Rectal smooth muscle tissue (tissue), 1 donor: Measurements from ENCODE around the gene LRRC57.
"Not testable (repeated sequence)": the region's sequence is repeated elsewhere in the genome, so short reads cannot be mapped to it uniquely, and the experiment has no call there.

Experiments
- H3K27ac ChIP-seq: one replicate; pipeline ENCODE4 v1.7.0; 2013; ENCODE audit warnings: low read depth, low read length, inconsistent platforms
- H3K27me3 ChIP-seq: one replicate; pipeline ENCODE4 v1.7.0; 2013; ENCODE audit warnings: low read length; ENCODE audit not compliant: control insufficient read depth, insufficient read depth
- H3K36me3 ChIP-seq: one replicate; pipeline ENCODE4 v1.7.0; 2013; ENCODE audit warnings: low read length; ENCODE audit not compliant: control insufficient read depth, insufficient read depth
- H3K4me1 ChIP-seq: one replicate; pipeline ENCODE4 v1.7.0; 2013; ENCODE audit warnings: low read length; ENCODE audit not compliant: control insufficient read depth, insufficient read depth
- H3K4me3 ChIP-seq: one replicate; pipeline ENCODE4 v1.7.0; 2013; ENCODE audit warnings: low read length
- H3K9ac ChIP-seq: one replicate; pipeline ENCODE4 v1.7.0; 2013; ENCODE audit warnings: low read length

The LRRC57 gene

DNA sequence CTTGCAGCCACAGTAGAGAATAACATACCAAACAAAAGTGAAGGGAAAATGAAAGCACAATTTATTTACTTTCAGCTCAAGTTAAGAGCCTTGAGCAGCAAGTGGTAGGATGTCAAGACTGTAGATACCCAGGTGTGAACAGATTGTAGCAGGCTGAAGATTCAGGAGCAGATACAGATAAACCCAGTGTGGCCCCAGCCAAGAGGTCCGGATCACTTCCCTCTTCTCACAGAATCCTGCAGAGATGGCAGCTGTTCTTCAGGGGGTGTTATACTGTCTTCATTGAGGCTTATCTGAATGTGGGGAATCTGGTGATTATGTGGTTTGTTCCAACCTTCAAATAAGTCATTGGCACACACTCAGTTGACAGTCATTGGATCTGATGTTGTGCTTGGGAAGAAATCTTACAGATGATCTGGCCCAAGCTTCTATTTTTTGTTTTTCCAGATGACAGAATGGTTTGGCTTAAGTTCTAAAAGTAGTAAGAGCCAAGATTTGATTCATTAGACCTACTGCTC is 29.0 kb upstream of the LRRC57 start:
- H3K9ac ChIP-seq, result no peak overlapping the region
- no peaks in the 10 kb centered on the region for H3K27me3 ChIP-seq
- H3K36me3 ChIP-seq, result no peaks in the 10 kb centered on the region
- H3K4me1 ChIP-seq, result peaks cover 28% of the 10 kb centered on the region
- H3K4me3 ChIP-seq, result peak overlapping the region; percentile 27
- peak overlapping the region; percentile 45 for H3K27ac ChIP-seq

DNA sequence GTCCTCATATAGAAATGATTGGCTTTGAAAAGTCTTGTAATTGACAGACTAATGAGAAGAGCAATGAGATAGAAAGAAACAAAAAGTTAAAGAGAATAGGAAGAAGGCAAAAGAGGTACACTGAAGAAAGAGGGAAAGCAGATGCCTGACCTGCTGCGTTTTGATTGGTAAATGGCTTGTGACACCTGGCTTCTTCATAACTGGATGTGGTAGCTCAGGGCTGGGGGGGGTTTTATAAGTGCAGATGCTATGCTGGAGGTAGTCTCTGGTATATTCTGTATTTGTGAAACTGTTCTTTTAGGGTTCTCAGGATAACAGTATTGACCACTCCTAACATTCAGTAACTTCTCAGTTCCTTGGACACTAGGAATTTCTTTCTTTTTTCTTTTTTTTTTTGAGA is 28.2 kb upstream of the LRRC57 start:
- peaks cover 20% of the 10 kb centered on the region for H3K4me1 ChIP-seq

DNA sequence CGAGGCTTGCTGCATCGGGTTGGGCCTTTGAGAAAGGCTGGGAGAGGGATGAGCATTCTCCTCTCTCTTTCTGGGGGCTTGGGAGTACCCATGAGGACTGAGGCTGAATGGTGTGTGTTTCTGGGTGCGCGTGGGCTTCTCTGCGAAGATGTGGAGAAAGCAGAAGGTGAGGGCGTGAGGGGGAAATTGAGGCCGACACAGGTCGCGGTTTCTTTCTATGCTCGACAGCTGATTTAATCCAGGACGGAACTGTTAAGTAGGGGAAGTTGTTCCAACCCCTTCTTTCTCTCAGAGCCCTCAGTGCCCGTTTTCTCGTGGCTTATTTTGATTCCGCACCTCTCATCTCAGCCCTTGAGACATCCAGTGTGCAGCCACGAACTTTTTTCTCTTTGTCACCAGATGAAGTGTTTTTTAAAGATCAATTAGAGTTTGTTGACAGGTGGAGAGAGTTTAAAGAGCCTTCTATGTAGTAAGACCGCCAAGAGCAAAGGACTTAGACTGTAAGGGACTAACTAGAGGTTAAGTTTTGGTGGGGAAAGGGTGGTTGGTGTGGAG is 27.5 kb upstream of the LRRC57 start:
- peak overlapping the region; percentile 93 for H3K27ac ChIP-seq
- peak overlapping the region; percentile 80 for H3K9ac ChIP-seq
- peak overlapping the region; percentile 95 for H3K4me3 ChIP-seq
- H3K4me1 ChIP-seq, result peaks cover 17% of the 10 kb centered on the region
- H3K36me3 ChIP-seq, result no peaks in the 10 kb centered on the region
- H3K27me3 ChIP-seq, result no peaks in the 10 kb centered on the region

More for the DNA sequence above, 28.2 kb upstream of the LRRC57 start:
- no peaks in the 10 kb centered on the region for H3K36me3 ChIP-seq
- no peak overlapping the region for H3K9ac ChIP-seq
- H3K27me3 ChIP-seq, result no peaks in the 10 kb centered on the region
- H3K4me3 ChIP-seq, result peak overlapping the region; percentile 95
- peak overlapping the region; percentile 24 for H3K27ac ChIP-seq

GRCh38 chr15:42575188-42576039 is 26.8 kb upstream of the LRRC57 start, which contains the start of gene STARD9:
TSS of gene STARD9 (plus strand) at chr15:42575606. CDS start at chr15:42575716, 110 bp downstream.
- peaks cover 13% of the 10 kb centered on the region for H3K4me1 ChIP-seq
- H3K27me3 ChIP-seq, result no peaks in the 10 kb centered on the region
- H3K36me3 ChIP-seq, result no peaks in the 10 kb centered on the region
- peak within 1 kb of the TSS; percentile 95 for H3K4me3 ChIP-seq
- H3K27ac ChIP-seq, result peak within 1 kb of the TSS; percentile 93
- peak within 1 kb of the TSS; percentile 80 for H3K9ac ChIP-seq

DNA sequence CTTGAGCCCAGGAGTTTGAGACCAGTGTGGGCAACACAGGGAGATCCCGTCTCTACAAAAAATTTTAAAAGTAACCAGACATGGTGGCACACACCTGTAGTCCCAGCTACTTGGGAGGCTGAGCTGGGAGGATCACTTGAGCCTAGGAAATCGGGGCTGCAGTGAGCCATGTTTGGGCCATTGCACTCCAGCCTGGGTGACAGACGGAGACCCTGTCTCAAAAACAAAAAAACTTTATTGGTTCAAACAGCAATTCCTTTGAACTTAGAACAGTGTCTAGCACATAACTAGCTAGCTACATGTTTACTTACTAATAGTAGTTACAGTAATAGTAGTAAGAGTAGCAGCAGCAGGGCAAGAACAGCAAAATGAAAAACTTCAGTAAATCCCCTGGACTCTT is 10.1 kb upstream of the LRRC57 start:
- peaks cover 5% of the 10 kb centered on the region for H3K36me3 ChIP-seq
- no peaks in the 10 kb centered on the region for H3K4me1 ChIP-seq
- H3K27ac ChIP-seq, result no peak overlapping the region
- no peaks in the 10 kb centered on the region for H3K27me3 ChIP-seq
- H3K9ac ChIP-seq, result no peak overlapping the region
- H3K4me3 ChIP-seq, result no peak overlapping the region

DNA sequence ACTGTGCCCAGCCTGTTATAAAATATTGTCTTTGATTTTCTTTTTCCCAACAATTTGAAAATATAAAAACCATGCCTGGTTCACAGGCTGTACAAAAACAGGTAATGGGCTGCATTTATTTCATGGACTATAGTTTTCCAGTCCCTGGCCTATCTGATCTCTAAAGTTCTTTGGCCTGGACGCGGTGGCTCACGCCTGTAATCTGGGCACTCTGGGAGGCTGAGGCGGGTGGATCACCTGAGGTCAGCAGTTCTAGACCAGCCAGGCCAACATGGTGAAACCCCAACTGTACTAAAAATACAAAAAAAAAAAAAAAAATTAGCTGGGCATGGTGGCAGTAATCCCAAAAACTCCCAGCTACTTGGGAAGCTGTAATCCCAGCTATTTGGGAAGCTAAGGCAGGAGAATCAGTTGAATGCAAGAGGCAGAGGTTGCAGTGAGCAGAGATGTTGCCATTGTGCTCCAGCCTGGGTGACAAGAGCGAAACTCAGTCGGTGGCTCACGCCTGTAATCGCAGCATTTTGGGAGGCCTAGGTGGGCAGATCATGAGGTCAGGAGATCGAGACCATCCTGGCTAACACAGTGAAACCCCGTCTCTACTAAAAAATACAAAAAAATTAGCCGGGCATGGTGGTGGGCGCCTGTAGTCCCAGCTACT is 8.1 kb upstream of the LRRC57 start:
- not testable (repeated sequence) for H3K27ac ChIP-seq

DNA sequence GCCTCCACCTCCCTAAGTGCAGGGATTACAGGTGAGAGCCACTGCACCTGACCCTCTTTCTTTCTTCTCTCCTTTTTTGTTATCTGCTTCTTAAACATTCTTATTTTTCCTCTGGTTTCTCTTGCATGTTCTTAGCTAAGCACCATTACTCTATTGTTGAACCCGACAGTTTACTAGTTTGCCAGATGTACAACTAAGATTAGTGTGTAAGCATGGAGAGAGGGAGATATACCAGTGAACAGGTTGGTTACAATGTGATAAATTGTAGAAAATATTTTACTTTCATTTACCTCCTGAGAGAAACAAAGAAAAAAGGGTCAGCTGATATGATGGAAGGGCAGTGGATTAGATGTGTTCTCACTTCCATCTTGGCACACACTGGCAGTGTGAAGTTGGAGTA is 5.0 kb upstream of the LRRC57 start:
- H3K27ac ChIP-seq, result no peak overlapping the region
- H3K4me1 ChIP-seq, result no peaks in the 10 kb centered on the region
- H3K36me3 ChIP-seq, result no peaks in the 10 kb centered on the region
- H3K4me3 ChIP-seq, result no peak overlapping the region
- no peak overlapping the region for H3K9ac ChIP-seq
- H3K27me3 ChIP-seq, result no peaks in the 10 kb centered on the region

More for the DNA sequence above, 8.1 kb upstream of the LRRC57 start:
- not testable (repeated sequence) for H3K36me3 ChIP-seq, H3K4me1 ChIP-seq, H3K27me3 ChIP-seq, H3K4me3 ChIP-seq, H3K9ac ChIP-seq

GRCh38 chr15:42549741-42550392 is 1.3 kb upstream of the LRRC57 start:
- Histone ChIP-seq H3K4me1 (peaks cover 12% of the 10 kb centered on the region), H3K36me3 (no peaks in the 10 kb centered on the region), H3K4me3 (peak overlapping the region; percentile 19), H3K9ac (no peak overlapping the region), H3K27ac (no peak overlapping the region), H3K27me3 (no peaks in the 10 kb centered on the region)

DNA sequence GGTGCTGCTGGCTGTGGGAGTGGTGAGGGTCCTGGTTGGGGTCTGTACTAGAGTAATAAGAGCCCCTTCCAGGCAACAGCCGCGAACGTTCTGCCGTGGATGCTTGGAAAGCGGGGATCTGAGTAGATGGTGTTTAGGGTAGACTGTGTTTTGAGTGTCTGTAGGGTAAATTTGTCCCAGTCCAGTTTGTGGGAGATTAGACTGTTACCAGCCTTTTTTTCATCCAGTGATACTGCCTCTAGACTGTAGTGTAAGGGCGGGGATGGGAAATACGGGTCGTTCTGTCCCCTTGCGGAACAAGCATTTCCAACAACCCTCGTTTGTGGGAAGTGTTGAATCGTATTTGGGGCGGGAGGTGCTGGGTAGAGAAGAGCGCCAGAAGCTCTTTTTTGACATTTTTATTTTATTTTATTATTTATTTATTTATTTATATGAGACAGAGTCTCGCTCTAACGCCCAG is 469 bp upstream of the LRRC57 start:
- no peaks in the 10 kb centered on the region for H3K27me3 ChIP-seq
- H3K36me3 ChIP-seq, result peaks cover 4% of the 10 kb centered on the region
- peak overlapping the region; percentile 90 for H3K9ac ChIP-seq
- H3K27ac ChIP-seq, result peak overlapping the region; percentile 96
- peak overlapping the region; percentile 94 for H3K4me3 ChIP-seq
- H3K4me1 ChIP-seq, result peaks cover 12% of the 10 kb centered on the region

GRCh38 chr15:42547918-42548248 is 710 bp downstream of the LRRC57 start:
- Histone ChIP-seq H3K9ac (peak overlapping the region; percentile 90), H3K4me1 (peaks cover 12% of the 10 kb centered on the region), H3K27ac (peak overlapping the region; percentile 96), H3K36me3 (peaks cover 9% of the 10 kb centered on the region), H3K27me3 (no peaks in the 10 kb centered on the region), H3K4me3 (peak overlapping the region; percentile 94)

DNA sequence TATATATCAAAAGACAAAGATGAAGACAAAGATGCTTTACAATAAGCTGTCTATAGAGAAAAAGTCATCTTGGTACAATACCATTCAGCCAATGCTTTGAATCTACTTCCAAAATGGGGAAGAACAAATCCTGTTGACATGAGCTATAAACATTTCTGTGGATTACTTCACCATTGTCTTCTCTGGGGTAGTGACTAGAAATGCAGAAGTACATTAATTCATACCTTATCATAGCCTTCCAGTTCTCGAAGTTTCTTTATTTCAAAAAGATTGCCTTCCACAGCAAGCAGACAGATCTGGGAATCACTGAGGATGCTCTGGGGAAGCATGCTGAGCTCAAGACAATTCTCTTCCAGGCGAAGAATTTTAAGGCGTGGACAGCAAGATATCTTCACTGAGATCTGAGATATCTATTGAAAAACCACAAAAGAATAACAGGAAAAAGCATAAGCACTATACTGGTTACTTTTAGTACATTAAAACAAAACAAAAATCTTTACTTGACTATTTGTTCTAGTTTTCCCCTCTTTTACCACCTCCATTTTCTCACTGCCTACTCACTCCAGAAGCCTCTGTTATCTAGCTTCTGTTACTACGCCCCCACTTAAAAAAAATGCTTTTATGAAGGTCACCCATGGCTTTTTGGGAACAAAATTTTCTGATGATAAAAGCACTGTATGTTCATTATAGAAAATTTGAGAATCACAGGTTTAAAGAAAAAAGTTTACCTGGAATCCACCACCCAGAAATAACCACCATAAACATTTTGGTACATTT is 3.6 kb downstream of the LRRC57 start:
- H3K4me3 ChIP-seq, result no peak overlapping the region
- peaks cover 9% of the 10 kb centered on the region for H3K36me3 ChIP-seq
- H3K9ac ChIP-seq, result no peak overlapping the region
- H3K27ac ChIP-seq, result no peak overlapping the region
- peaks cover 12% of the 10 kb centered on the region for H3K4me1 ChIP-seq
- no peaks in the 10 kb centered on the region for H3K27me3 ChIP-seq
